ENCODE measurements around the gene PLEKHA3.
"Not testable (repeated sequence)": the region's sequence is repeated elsewhere in the genome, so short reads cannot be mapped to it uniquely, and the experiment has no call there.

The PLEKHA3 gene

GRCh38 chr2:178480227-178481181 is at the start of gene PLEKHA3:
Gene PLEKHA3 (plus strand): TSS chr2:178480457. CDS start chr2:178480870, 413 bp downstream.
- DNase-seq: peak; percentile 86

- no peak for DNase-seq
These were observed 43.6 kb upstream of the PLEKHA3 start for GRCh38 chr2:178436662-178437061.

GRCh38 chr2:178441426-178441825 is 38.8 kb upstream of the PLEKHA3 start:
- DNase-seq: no peak

GRCh38 chr2:178448968-178449661 is 31.1 kb upstream of the PLEKHA3 start:
- DNase-seq: no peak

GRCh38 chr2:178449700-178450523 is 30.3 kb upstream of the PLEKHA3 start:
- no peak for DNase-seq

GRCh38 chr2:178450524-178450773 is 29.8 kb upstream of the PLEKHA3 start:
- no peak for DNase-seq

GRCh38 chr2:178450774-178451525 is 29.3 kb upstream of the PLEKHA3 start, which contains the start of the genes PJVK and PRKRA:
Gene PJVK (plus strand): TSS chr2:178451378. CDS start chr2:178453410, 2,032 bp downstream.
Gene PRKRA (minus strand): TSS chr2:178451175. CDS start chr2:178451030, 145 bp downstream.
- peak; percentile 93 for DNase-seq

GRCh38 chr2:178452334-178452733 is 27.9 kb upstream of the PLEKHA3 start:
- no peak for DNase-seq

- no peak for DNase-seq
These were observed 27.4 kb upstream of the PLEKHA3 start for GRCh38 chr2:178452870-178453269.

- DNase-seq: no peak
These were observed 24.3 kb upstream of the PLEKHA3 start for GRCh38 chr2:178455947-178456346.

- DNase-seq: no peak
These were observed 22.8 kb upstream of the PLEKHA3 start for GRCh38 chr2:178457390-178457886.

- DNase-seq: no peak
These were observed 10.9 kb upstream of the PLEKHA3 start for GRCh38 chr2:178469219-178469849.

GRCh38 chr2:178471313-178471712 is 8.9 kb upstream of the PLEKHA3 start:
- DNase-seq: not testable (repeated sequence)

- DNase-seq: no peak
These were observed 6.9 kb upstream of the PLEKHA3 start for GRCh38 chr2:178473373-178473772.

- no peak for DNase-seq
These were observed 6.3 kb upstream of the PLEKHA3 start for GRCh38 chr2:178473931-178474330.

- no peak for DNase-seq
These were observed 5.7 kb upstream of the PLEKHA3 start for GRCh38 chr2:178474560-178474959.

GRCh38 chr2:178476477-178476876 is 3.8 kb upstream of the PLEKHA3 start:
- DNase-seq: no peak

- no peak for DNase-seq
These were observed 2.7 kb upstream of the PLEKHA3 start for GRCh38 chr2:178477443-178478129.

- no peak for DNase-seq
These were observed 2.2 kb upstream of the PLEKHA3 start for GRCh38 chr2:178478130-178478438.

GRCh38 chr2:178478439-178479274 is 1.6 kb upstream of the PLEKHA3 start, which contains the start of gene FKBP7:
Gene FKBP7 (minus strand): TSS chr2:178478600. CDS start chr2:178478499, 101 bp downstream.
- DNase-seq: peak; percentile 85

All from amniotic stem cell (primary cell).